ENCODE data around the gene DDX51.

DDX51 gene

DNA sequence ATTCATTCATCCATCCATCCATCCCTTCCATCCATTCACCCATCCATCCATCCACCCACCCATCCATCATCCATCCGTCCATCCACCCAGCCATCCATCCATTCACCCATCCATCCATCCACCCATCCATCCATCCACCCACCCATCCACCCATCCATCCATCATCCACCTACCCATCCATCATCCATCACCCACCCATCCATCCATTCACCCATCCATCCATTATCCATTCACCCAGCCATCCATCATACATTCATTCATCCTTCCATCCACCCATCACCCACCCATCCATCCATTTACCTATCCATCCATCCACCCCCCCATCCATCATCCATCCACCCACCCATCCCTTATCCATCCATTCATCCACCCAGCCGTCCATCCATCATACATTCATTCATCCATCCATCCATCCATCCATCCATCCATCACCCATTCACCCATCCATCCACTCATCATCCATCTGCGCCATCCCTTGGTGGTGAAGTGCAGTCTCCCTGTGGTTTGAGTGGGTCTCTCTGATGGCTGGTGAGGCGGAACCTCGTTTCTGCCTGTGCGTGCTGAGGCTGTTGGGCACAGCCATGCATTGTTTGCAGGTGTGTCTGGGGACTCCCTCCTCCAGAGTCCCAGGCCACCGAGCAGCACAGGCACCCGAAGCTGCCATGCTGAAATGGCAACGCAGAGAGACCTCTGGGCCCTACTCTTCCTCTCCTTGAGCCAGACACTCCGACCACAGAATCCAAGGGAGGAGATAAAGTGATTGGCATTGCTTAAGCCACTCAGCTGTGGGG is 22.9 kb upstream of the DDX51 start:
- no peak for DNase-seq

DNA sequence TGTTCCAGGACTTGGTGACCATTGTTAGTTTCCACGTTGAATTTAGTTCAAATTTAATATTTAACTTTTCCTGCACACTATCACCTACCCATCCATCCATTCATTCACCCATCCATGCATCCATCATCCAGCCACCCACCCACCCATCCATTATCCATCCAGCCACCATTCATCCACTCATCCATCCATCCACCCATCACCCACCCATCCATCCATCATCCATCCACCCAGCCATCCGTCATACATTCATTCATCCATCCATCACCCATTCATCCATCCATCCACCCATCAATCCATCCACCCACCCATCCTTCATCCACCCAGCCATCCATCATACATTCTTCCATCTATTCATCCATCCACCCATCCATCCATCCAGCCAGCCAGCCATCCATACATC is 22.0 kb upstream of the DDX51 start:
- no peak for DNase-seq

DNA sequence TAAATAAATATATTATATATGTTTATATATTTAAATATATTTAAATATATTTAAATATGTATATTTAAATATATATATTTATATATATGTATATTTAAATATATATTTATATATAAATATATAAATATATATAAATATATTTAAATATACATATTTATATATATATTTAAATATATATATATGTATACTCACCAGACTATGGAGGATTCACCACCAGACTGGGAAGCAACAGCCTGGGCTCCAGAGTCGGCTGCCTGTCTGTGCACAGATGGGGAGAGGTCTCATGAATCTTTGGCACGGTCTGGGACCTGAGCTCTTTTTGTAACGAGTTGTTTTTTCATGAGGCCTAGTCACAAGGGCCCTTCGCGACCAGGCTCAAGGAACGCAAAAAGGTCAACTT is 21.5 kb upstream of the DDX51 start:
- no peak for DNase-seq

DNA sequence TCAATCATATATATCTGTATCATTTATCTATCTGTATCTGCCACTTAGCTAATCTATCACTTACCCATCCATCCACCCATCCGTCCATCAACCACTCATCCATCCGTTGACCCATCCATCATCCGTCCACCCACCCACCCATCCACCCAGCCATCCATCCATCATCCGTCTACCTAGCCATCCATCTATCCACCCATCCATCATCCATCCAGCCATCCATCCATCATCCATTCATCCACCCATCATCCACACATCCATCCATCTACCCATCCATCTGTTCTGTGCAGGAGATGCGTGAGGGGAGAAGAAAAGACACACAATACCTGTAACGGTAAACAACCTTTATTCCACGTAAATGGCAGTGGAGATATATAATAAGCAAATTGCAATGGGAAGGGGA is 20.3 kb upstream of the DDX51 start:
- DNase-seq, result no peak

DNA sequence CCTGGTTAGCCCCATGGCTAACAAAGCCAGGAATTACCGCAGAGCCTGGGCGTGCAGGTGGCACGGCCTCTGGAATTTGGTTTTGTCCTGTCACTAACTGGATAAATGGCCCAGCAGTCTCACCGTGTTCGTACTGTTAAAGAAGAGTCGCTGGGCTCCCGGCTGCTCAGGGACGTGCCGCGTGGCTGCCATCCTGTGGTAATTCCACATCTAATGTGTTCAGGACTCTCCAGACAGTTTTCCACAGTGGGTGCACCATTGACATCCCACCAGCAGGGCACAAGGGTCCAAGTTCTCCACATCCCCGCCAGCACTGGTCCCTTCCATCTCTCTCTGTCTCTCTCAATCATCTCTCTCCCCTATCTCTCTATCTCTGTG is 19.8 kb upstream of the DDX51 start:
- no peak for DNase-seq

DNA sequence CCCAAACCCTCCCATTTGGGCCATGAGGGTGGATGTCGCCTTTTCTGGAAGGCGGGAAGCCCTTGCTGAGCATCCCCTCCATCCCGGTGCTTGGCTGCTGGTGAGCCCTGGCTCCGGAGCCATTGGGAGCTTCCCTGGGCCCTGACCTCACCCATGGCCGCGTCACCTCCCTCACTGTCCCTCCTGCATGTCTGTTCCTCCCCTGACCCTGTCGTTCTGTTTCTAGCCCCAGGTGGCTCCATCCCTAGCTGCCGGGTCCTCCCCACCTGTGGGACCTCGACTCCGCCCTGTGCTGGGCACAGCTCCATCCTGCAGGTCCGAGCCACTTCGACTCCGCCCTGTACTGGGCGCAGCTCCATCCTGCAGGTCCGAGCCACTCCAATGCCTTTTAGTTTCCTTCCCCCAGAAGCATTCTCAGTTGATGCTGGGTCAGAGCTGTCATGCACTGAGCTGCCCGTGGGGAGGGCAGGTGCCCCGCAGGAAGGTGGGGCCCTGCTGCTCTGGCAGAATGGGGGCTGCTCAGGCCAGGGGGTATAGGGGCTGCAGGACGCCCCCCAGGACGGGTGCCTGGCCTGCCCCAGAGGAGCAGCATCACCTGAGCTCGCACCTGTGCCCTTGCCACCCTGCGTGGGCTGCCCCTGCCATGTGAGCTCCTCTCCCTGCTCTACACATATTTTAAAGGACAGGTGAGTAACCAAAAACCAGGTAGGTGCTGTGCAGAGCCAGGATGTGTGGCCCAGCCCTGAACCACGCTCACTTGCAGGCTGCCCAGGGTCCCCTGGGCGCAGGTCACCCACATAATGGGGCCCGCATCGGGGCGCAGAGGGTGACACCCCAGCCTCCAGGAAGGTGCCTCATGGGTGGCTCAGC is 19.2 kb upstream of the DDX51 start:
- no peak for DNase-seq

DNA sequence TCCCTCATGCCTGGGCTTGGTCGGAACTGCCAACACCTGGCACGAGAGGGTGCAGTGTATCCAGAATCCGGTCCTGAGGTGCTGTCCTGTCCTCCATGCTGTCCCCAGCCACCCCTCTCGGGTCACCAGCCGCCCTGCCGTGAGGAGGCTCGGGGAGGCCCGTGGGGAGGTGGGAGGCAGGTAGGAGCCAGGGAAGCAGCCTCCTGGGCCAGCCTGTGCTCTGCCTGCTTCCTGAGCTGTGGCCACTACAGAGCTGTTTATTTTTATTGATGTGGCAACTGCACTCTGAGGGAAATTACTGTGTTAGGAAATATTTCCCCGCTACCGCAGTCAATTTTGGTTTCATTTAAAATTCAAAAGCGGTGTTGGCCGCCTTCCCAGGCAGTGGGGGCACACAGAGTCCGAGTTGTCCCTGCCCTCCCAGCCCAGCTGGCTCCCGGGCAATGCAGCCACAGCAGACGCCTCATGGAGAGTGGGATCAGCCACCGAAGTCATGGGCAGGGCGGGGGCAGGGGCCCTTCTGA is 18.5 kb upstream of the DDX51 start:
- no peak for DNase-seq

DNA sequence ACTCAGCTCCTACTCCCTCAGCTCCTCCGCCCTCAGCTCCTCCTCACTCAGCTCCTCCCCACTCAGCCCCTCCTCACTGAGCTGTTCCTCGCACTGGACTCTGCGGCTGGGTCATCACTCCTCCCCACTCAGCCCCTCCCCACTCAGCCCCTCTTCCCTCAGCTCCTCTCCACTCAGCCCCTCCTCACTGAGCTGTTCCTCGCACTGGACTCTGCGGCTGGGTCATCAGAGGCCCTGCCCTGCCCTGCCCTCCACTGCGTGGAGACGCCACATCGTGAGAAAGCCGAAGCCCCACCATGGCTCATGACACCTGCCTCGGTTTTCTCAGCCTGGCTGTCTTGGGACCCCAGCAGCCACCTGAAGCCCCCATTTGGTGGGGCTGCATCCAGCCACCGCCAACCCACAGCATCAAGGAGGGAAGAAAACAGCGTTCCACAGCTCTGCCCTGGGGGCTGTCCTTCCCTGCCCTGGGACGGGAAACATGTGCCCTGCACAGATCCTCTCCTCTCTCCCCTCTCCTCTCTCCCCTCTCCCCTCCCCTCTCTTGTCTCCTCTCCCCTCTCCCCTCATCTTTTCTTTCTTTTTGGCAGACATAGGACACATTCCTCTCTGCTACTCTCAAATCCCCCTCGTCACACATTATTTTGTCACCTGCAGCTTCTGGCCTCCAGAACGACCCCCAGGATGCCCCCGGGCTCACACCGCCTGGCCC is 17.8 kb upstream of the DDX51 start:
- no peak for DNase-seq

DNA sequence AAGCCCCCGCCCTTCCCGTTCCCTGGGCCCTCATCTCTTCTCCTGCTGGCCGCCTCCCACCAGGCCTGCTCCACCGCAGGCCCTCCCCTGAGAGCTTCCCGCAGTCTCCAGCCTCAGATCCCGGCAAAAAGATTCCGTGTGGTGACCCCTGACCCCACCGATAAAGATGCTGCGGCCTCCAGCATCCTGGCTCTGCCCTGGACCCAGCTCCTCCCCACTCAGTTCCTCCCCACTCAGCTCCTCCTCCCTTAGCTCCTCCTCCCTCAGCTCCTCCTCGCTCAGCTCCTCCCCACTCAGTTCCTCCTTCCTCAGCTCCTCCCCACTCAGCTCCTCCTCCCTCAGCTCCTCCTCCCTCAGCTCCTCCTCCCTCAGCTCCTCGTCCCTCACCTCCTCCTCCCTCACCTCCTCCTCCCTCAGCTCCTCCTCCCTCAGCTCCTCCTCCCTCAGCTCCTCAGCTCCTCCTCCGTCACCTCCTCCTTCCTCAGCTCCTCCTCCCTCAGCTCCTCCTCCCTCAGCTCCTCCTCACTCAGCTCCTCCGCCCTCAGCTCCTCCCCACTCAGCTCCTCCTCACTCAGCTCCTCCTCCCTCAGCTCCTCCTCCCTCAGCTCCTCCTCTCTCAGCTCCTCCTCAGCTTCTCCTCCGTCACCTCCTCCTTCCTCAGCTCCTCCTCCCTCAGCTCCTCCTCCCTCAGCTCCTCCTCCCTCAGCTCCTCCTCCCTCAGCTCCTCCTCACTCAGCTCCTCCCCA is 17.1 kb upstream of the DDX51 start:
- DNase-seq, result no peak

DNA sequence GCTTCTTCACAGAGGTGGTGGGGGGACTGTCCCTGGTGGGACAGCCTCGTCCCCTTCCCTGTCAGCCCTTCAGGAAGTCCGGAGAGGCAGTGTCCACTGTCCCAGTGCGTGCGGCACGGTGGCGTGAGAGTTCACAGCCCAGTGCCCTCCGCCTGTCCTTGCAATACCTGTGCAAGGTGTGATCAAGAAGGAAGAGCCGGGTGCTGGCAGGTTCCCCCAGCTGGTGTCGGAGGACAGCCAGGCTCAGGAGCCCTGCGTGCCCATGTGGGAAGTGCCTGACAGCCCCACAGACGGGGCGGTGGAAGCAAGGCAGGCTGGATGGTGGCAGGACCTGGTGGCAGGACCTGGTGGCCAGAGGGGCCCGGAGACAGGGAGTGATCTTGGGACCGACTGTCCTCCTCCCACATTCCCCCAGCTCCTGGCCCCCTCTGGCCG is 16.5 kb upstream of the DDX51 start:
- no peak for DNase-seq

DNA sequence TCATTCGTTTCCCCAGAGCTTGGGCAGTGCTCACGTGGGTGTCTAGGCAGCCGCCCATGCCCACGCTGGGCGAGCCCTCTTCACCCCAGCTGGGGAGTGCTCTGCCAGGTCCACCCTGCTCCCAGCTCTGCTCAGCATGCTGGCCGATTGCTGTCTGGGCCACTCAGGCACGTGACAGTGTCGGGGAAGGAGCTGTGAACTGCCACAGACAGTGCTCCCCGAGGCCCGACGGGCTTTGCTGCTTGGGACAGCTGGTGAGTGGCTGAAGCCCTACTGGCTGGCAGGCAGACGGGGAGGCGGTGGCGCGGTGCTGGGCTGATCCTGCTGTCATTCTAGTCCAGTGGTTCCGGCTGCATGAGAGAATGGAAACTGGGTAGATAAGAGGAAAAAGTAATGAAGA is 15.9 kb upstream of the DDX51 start:
- DNase-seq, result no peak

DNA sequence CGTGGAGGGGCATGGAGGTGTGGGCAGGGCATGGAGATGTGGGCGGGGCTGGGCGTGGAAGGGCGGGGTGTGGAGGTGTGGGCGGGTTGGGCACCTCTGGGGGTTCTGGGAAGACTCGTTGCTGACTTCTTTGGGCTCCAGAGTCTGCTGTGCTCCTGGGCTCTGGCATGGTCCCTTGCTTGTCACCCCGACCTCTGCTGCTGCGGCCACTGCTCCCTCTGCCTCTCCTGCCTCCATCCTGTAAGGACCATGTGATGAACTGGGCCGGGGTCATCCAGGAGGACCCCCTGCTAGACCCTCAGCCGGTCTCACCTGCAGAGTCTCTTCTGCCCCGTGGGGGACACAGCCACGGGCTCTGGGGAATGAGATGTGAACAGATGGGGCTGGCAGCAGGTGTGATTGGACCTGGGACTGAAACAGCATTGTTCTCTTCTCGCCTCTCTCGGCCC is 15.5 kb upstream of the DDX51 start:
- no peak for DNase-seq

DNA sequence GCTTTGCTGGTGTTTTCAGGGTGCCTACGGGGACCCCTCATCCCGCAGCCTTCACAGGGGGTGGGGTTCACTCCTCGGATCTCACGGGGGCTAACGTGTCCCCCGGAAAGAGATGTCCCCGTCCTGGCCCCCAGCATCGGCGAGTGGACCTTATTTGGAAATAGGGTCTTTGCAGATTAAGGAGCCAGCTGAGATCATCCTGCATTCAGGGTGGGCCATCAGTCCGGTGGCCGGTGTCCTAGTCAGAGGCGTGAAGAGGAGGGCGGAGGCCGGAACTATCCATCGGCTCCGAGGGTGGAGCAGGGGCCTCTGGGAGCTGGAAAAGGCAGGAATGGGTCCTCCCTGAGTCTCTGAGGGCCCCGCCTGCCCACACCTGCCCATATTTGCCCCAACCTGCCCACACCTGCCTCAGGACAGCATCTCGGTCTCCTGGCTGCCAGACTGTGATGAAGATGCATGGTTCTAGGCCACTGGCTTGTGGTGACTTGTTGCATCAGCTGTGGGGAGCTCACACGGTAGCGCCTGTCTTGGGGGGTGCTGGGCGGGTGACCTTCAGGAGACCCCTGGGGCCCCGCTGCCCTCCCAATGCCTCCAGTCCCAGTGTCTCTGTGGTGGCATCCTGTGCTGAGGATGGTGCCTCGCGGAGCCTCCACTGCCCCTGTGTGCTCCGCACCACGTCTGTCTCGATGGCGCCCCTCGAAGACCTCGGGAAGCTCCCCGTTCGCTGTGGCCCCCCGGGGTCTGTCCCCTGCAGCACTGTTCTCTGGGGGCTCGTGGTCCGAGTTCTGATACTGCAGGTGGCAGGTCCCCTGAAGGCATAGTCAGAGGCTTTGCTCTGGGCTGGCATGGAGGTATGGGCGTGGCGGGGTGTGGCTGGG is 14.8 kb upstream of the DDX51 start:
- DNase-seq, result no peak

DNA sequence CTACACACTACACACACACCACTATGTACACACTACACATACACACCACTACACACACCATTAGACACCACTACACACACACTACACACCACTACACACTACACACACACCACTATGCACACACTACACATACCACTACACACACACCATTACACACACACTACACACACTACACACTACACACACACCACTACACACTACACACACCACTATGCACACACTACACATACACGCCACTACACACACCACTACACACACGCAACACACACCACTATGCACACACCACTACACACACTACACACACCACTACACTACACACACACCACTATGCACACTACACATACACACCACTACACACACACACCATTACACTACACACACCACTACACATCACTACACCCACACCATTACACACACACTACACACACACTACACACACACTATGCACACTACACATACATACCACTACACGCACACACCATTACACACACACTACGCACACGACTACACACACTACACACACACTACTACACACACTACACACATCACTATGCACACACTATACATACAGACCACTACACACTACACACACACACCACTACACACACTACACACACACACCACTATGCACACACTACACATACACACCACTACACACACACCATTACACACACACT is 13.8 kb upstream of the DDX51 start:
- DNase-seq, result no peak

DNA sequence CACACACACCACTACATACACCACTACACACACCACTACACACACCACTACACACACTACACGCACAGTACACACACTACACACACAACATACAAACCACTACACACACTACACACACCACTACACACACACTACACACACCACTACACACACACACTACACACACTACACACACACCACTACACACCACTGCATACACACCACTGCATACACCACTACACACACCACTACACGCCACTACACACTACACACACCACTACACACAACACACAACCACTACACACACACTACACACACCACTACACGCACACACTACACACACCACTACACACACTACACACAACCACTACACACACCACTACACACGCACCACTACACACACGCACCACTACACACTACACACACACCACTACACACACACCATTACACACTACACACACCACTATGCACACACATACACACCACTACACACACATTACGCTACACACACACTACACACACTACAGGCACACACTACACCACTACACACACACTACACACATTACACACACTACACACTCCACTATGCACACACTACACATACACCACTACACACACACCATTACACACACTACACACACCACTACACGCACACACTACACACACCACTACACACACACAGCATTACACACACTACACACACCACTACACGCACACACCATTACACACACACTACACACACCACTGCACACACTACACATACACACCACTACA is 12.6 kb upstream of the DDX51 start:
- DNase-seq, result no peak

DNA sequence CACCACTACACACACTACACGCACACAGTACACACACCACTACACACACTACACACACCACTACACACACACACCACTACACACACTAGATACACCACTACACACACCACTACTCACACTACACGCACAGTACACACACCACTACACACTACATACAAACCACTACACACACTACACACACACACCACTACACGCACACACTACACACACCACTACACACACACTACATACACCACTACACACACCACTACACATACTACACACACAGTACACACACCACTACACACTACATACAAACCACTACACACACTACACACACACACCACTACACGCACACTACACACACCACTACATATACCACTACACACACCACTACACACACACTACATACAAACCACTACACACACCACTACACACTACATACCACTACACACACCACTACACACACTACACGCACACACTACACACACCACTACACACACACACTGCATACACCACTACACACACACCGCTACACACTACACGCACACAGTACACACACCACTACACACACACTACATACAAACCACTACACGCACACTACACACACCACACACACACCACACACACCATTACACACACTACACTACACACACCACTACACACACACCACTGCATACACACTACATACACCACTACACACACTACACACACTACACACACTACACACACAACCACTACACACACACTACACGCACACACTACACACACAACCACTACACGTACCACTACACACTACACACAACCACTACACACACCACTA is 11.9 kb upstream of the DDX51 start:
- DNase-seq, result no peak

DNA sequence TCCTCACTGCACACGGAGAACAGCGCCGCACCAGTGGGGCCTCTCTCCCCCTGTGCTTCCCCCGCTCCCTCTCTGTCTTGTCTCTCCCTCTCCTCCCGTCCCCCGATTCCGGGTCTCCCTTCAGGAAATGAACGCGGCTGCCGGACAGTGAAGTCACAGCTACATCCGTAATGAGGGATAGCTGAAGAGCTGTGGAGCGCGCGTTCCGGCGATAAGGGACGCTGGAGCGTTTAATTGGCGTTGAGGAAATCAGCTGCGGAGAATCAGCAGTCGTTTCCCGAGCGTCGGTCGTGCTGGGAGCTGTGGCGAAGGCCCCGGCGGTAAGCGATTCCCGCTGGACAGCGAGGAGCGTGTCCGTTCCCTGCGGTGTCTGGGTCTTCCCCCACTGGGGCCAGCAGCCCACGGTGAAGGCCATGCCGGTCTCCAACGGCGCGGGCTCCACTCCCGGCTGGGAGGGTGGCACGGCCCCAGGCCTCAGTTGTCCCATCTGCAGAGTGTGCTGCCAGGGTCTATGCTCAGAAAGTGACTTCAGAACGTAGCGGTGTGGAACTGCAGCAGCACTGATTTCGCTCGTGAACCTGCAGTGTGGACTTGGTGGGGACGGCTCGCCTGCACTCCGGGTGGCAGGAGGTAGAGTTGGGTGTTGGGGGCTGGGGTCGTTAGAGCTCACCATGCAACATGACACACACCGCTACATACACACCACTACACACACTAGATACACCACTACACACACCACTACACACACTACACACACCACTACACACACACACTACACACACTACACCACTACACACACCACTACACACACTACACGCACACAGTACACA is 11.0 kb upstream of the DDX51 start:
- no peak for DNase-seq

DNA sequence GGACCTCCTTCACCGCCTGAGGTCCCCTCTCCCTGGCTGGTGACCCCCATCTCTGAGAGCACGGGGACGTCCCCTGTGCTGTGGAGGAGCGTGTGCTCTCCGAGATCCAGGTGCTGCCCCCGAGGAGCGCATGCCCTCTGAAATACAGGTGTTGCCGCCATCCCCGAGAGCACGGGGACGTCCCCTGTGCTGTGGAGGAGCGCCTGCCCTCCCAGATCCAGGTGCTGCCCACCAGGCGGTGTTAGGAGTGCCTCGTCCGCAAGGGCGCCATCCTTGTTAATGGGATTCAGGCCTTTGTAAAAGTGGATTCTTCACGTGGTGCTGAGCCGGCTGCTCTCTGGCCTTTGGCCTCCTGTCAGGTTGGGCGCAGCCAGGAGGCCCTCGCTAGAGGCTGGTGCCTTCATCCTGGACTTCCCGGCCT is 10.2 kb upstream of the DDX51 start:
- DNase-seq, result no peak

Measured in NCI-H524 treated with DMSO at 0.1 percent for 48 hours (cell line).